Fibroblast of lung (primary cell): ENCODE measurements around the gene BMP6.

ENCODE experiments used
- EZH2 ChIP-seq: IDR thresholded peaks from 2 replicates; pipeline ENCODE4 v1.5.1; 2012; ENCODE audit warnings: low read length, control low read depth, mild to moderate bottlenecking; ENCODE audit errors: missing control alignments
- TF ChIP-seq, protein P1 (sequence below), 2 donors: IDR thresholded peaks in 1 of 2; conservative IDR thresholded peaks in 1 of 2; 1 replicate in 1 of 2; 2 replicates in 1 of 2; pipeline ENCODE4 v1.5.1; 2011 to 2012; ENCODE audit warnings: low read length in 2 of 2, control low read depth in 1 of 2, inconsistent platforms in 1 of 2, low read depth in 1 of 2, mild to moderate bottlenecking in 1 of 2

DNA sequence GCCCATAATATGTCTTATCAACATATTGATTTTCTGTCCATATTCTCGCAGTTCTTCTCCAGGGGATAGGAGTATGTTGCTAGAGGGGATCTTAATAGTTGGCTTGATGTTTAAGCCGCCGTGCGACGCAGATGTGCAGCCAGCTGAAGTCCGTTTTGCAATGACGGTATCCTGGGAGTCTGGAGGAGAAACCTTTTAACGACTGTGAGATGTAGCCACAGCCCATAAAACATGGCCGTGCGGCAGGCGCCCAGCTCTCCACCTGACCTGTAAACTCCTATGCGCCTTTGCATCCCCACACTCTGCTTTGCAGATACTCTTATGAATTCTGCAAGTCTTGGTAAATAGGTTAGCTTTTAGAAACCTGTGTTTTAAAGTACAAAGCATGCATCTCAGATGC lies 36.9 kb downstream of the BMP6 start:
- TF ChIP-seq, protein P1, sequence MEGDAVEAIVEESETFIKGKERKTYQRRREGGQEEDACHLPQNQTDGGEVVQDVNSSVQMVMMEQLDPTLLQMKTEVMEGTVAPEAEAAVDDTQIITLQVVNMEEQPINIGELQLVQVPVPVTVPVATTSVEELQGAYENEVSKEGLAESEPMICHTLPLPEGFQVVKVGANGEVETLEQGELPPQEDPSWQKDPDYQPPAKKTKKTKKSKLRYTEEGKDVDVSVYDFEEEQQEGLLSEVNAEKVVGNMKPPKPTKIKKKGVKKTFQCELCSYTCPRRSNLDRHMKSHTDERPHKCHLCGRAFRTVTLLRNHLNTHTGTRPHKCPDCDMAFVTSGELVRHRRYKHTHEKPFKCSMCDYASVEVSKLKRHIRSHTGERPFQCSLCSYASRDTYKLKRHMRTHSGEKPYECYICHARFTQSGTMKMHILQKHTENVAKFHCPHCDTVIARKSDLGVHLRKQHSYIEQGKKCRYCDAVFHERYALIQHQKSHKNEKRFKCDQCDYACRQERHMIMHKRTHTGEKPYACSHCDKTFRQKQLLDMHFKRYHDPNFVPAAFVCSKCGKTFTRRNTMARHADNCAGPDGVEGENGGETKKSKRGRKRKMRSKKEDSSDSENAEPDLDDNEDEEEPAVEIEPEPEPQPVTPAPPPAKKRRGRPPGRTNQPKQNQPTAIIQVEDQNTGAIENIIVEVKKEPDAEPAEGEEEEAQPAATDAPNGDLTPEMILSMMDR (conservative IDR thresholded peaks at IDR 0.05 in 1 of 2, IDR thresholded peaks at IDR 0.05 in 1 of 2; ENCODE audit: low read depth in 1 of 2, low read length in 2 of 2): no peak
- TF ChIP-seq EZH2: no peak
